Gastrocnemius medialis (tissue), 4 donors: ENCODE results near the gene NRG2.

ENCODE experiments used
- POLR2A ChIP-seq, 2 donors: fragments of 450-650 bp; IDR thresholded peaks; one replicate each; pipeline ENCODE4 v1.6.1; 2017; ENCODE audit warnings: antibody characterized with exemption in 2 of 2, mild to moderate bottlenecking in 2 of 2, moderate library complexity in 2 of 2
- TF ChIP-seq, protein P1 (sequence below), 5 experiments: fragments of 450-650 bp in 3 of 5; fragments of 200-600 bp in 2 of 5; sonication (generic) in 2 of 5; IDR thresholded peaks in 4 of 5; conservative IDR thresholded peaks in 1 of 5; 1 replicate in 4 of 5; 2 replicates in 1 of 5; pipeline ENCODE4 v1.5.1; 2016 to 2019; ENCODE audit warnings: antibody characterized with exemption in 5 of 5, mild to moderate bottlenecking in 3 of 5, moderate library complexity in 3 of 5

GRCh38 chr5:139982975-139983240 lies 60.2 kb downstream of the NRG2 start:
- TF ChIP-seq, protein P1, sequence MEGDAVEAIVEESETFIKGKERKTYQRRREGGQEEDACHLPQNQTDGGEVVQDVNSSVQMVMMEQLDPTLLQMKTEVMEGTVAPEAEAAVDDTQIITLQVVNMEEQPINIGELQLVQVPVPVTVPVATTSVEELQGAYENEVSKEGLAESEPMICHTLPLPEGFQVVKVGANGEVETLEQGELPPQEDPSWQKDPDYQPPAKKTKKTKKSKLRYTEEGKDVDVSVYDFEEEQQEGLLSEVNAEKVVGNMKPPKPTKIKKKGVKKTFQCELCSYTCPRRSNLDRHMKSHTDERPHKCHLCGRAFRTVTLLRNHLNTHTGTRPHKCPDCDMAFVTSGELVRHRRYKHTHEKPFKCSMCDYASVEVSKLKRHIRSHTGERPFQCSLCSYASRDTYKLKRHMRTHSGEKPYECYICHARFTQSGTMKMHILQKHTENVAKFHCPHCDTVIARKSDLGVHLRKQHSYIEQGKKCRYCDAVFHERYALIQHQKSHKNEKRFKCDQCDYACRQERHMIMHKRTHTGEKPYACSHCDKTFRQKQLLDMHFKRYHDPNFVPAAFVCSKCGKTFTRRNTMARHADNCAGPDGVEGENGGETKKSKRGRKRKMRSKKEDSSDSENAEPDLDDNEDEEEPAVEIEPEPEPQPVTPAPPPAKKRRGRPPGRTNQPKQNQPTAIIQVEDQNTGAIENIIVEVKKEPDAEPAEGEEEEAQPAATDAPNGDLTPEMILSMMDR (IDR thresholded peaks at IDR 0.05 in 4 of 5, conservative IDR thresholded peaks at IDR 0.05 in 1 of 5): no peak
- no peak for TF ChIP-seq POLR2A (IDR thresholded peaks at IDR 0.05)
